ENCODE data around the gene TSHR.

DNA sequence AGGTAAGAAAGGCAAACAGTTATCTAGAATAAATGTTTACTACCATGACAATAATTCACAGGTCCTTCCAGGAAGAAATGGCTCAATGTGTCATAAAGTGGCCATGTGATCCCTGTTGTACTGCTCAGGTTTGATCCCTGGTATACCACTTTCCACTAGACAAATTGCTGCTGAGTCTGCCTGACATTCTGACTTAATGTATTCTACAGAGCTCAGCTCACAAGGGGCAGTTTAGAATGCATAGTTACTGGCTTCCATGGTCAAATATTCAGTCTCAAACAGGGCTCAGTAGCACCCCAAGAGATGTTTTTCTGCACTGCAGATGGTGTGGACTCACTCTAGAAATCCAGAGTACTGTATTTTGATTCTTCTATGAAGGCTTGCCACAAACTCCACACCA, 21.8 kb downstream of the TSHR start:
- TF ChIP-seq, protein P1, sequence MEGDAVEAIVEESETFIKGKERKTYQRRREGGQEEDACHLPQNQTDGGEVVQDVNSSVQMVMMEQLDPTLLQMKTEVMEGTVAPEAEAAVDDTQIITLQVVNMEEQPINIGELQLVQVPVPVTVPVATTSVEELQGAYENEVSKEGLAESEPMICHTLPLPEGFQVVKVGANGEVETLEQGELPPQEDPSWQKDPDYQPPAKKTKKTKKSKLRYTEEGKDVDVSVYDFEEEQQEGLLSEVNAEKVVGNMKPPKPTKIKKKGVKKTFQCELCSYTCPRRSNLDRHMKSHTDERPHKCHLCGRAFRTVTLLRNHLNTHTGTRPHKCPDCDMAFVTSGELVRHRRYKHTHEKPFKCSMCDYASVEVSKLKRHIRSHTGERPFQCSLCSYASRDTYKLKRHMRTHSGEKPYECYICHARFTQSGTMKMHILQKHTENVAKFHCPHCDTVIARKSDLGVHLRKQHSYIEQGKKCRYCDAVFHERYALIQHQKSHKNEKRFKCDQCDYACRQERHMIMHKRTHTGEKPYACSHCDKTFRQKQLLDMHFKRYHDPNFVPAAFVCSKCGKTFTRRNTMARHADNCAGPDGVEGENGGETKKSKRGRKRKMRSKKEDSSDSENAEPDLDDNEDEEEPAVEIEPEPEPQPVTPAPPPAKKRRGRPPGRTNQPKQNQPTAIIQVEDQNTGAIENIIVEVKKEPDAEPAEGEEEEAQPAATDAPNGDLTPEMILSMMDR (IDR thresholded peaks at IDR 0.05 in 2 of 3, conservative IDR thresholded peaks at IDR 0.05 in 1 of 3; ENCODE audit: borderline replicate concordance in 1 of 3, insufficient read depth in 1 of 3, low read depth in 2 of 3, low read length in 2 of 3), result peak in 2 of 3 experiments; percentile 25 to 32; a peak in 1 of 6 replicates
- TF ChIP-seq SIN3A (IDR thresholded peaks at IDR 0.05; ENCODE audit: low read depth) (no peak), RAD21 (IDR thresholded peaks at IDR 0.05; ENCODE audit: low read depth) (no peak), POLR2AphosphoS5 (IDR thresholded peaks at IDR 0.05; ENCODE audit: low read depth, low read length) (no peak), EZH2 (IDR thresholded peaks at IDR 0.05) (no peak), POLR2A (IDR thresholded peaks at IDR 0.05; ENCODE audit: borderline replicate concordance, extremely low read depth, insufficient read depth, insufficient read length) (no peak), ZNF274 (IDR thresholded peaks at IDR 0.05; ENCODE audit: low read depth, low read length) (no peak), YY1 (IDR thresholded peaks at IDR 0.05; ENCODE audit: extremely low read depth, insufficient replicate concordance, low read depth, low read length) (no peak), EZH2phosphoT487 (IDR thresholded peaks at IDR 0.05; ENCODE audit: borderline replicate concordance) (no peak), CEBPB (IDR thresholded peaks at IDR 0.05; ENCODE audit: low read depth) (no peak), TCF7L2 (IDR thresholded peaks at IDR 0.05; ENCODE audit: borderline replicate concordance, extremely low read depth, insufficient read depth, insufficient read length) (no peak), CBX3 (IDR thresholded peaks at IDR 0.05; ENCODE audit: low read depth) (no peak)
- TF ChIP-seq, protein P2, sequence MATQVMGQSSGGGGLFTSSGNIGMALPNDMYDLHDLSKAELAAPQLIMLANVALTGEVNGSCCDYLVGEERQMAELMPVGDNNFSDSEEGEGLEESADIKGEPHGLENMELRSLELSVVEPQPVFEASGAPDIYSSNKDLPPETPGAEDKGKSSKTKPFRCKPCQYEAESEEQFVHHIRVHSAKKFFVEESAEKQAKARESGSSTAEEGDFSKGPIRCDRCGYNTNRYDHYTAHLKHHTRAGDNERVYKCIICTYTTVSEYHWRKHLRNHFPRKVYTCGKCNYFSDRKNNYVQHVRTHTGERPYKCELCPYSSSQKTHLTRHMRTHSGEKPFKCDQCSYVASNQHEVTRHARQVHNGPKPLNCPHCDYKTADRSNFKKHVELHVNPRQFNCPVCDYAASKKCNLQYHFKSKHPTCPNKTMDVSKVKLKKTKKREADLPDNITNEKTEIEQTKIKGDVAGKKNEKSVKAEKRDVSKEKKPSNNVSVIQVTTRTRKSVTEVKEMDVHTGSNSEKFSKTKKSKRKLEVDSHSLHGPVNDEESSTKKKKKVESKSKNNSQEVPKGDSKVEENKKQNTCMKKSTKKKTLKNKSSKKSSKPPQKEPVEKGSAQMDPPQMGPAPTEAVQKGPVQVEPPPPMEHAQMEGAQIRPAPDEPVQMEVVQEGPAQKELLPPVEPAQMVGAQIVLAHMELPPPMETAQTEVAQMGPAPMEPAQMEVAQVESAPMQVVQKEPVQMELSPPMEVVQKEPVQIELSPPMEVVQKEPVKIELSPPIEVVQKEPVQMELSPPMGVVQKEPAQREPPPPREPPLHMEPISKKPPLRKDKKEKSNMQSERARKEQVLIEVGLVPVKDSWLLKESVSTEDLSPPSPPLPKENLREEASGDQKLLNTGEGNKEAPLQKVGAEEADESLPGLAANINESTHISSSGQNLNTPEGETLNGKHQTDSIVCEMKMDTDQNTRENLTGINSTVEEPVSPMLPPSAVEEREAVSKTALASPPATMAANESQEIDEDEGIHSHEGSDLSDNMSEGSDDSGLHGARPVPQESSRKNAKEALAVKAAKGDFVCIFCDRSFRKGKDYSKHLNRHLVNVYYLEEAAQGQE (IDR thresholded peaks at IDR 0.05; ENCODE audit: low read depth), result no peak
- TF ChIP-seq, protein P3, sequence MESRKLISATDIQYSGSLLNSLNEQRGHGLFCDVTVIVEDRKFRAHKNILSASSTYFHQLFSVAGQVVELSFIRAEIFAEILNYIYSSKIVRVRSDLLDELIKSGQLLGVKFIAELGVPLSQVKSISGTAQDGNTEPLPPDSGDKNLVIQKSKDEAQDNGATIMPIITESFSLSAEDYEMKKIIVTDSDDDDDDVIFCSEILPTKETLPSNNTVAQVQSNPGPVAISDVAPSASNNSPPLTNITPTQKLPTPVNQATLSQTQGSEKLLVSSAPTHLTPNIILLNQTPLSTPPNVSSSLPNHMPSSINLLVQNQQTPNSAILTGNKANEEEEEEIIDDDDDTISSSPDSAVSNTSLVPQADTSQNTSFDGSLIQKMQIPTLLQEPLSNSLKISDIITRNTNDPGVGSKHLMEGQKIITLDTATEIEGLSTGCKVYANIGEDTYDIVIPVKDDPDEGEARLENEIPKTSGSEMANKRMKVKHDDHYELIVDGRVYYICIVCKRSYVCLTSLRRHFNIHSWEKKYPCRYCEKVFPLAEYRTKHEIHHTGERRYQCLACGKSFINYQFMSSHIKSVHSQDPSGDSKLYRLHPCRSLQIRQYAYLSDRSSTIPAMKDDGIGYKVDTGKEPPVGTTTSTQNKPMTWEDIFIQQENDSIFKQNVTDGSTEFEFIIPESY (IDR thresholded peaks at IDR 0.05; ENCODE audit: extremely low read depth, insufficient replicate concordance, low read length), result no peak

Data from HCT116 (cell line).